Caco-2 (cell line): ENCODE results near the gene KRT13. TPM values are rescaled to one million over a fixed set of nuclear protein-coding genes. Genes with fewer than 3 reads are reported as not detected.
A peak's percentile ranks its signal among the peaks of the same experiment; 100 is the strongest.

ENCODE experiments used
- BruUV-seq: library from RNA; stranded (reverse); fragments of 400-500 nt; replicated peaks from 2 replicates; lab custom pipeline; 2021; lab: Mats Ljungman, UMichigan
- CTCF ChIA-PET: fragments of 300-600 bp; sonication (Branson Sonifier 250); formaldehyde crosslinking; loops from one replicate; lab custom pipeline; 2022; ENCODE audit warnings: antibody characterized with exemption; lab: Charles Lee
- POLR2A ChIA-PET: fragments of 300-600 bp; sonication (Branson Sonifier 250); formaldehyde crosslinking; loops from one replicate; lab custom pipeline; 2022; ENCODE audit warnings: antibody characterized with exemption; lab: Charles Lee
- DNase-seq, 2 experiments: peaks; one replicate each; pipeline versions ENCODE4 v3.0.0 to v3.0.0-alpha.2; 2020 to 2022
- H3K27me3 ChIP-seq: replicated peaks from 2 replicates; pipeline ENCODE4 v1.6.0; 2011; ENCODE audit warnings: low read length; ENCODE audit not compliant: control insufficient read depth, insufficient read depth
- H3K36me3 ChIP-seq: 2 replicates; pipeline ENCODE4 v1.5.1; 2011; ENCODE audit warnings: low read length; ENCODE audit not compliant: control insufficient read depth, insufficient read depth
- H3K4me1 ChIP-seq: fragments of 250-450 bp; sonication (Bioruptor Pico); 2 replicates; pipeline ENCODE4 v1.5.1; 2020; ENCODE audit warnings: mild to moderate bottlenecking
- H3K4me3 ChIP-seq: 2 replicates; pipeline ENCODE4 v1.5.1; 2011; ENCODE audit warnings: low read depth, mild to moderate bottlenecking, control low read depth, low read length
- H3K9me3 ChIP-seq: fragments of 250-450 bp; sonication (Bioruptor Pico); 2 replicates; pipeline ENCODE4 v1.5.1; 2020; ENCODE audit warnings: mild to moderate bottlenecking, moderate library complexity
- H3K27ac Mint-ChIP-seq: one replicate; pipeline ENCODE4 v1.8.0; 2022; ENCODE audit warnings: mixed read lengths; ENCODE audit not compliant: unreplicated experiment
- H3K27me3 Mint-ChIP-seq: one replicate; pipeline ENCODE4 v1.8.0; 2022; ENCODE audit warnings: mixed read lengths; ENCODE audit not compliant: insufficient read depth, unreplicated experiment
- H3K36me3 Mint-ChIP-seq: one replicate; pipeline ENCODE4 v1.8.0; 2022; ENCODE audit warnings: mild to moderate bottlenecking, mixed read lengths; ENCODE audit not compliant: insufficient read depth, unreplicated experiment
- H3K4me1 Mint-ChIP-seq: one replicate; pipeline ENCODE4 v1.8.0; 2022; ENCODE audit warnings: low read depth, mixed read lengths; ENCODE audit not compliant: unreplicated experiment
- H3K4me3 Mint-ChIP-seq: one replicate; pipeline ENCODE4 v1.8.0; 2022; ENCODE audit warnings: mild to moderate bottlenecking, moderate library complexity, mixed read lengths; ENCODE audit not compliant: unreplicated experiment
- H3K9me3 Mint-ChIP-seq: one replicate; pipeline ENCODE4 v1.8.0; 2022; ENCODE audit warnings: mixed read lengths; ENCODE audit not compliant: unreplicated experiment
- CTCF ChIP-seq, 2 experiments: fragments of 200-600 bp in 1 of 2; IDR thresholded peaks; 1 replicate in 1 of 2; 2 replicates in 1 of 2; pipeline versions ENCODE4 v1.5.1 to v1.8.0; 2011 to 2022; ENCODE audit warnings: antibody characterized with exemption in 1 of 2, control low read depth in 1 of 2, inconsistent platforms in 1 of 2, low read depth in 1 of 2, low read length in 1 of 2, mild to moderate bottlenecking in 1 of 2, moderate library complexity in 1 of 2; ENCODE audit not compliant: insufficient read depth in 1 of 2, severe bottlenecking in 1 of 2, unreplicated experiment in 1 of 2
- intact Hi-C: fragments of 100-400 bp; cut with micrococcal nuclease; formaldehyde crosslinking; loops from one replicate; pipeline ENCODE4 v1.10.0; 2022; ENCODE audit not compliant: unreplicated experiment
- total RNA-seq: library from RNA; stranded (reverse); gene quantifications from 2 replicates; pipeline ENCODE4 v1.2.3, GENCODE V29; 2022

Gene KRT13
- total RNA-seq, 1 experiment from 2014 or later: not detected

- Histone ChIP-seq H3K4me3 (no peak overlapping the region), H3K36me3 (peaks cover 15% of the 10 kb centered on the region), H3K27me3 (no peaks in the 10 kb centered on the region), H3K9me3 (no peaks in the 10 kb centered on the region), H3K4me1 (peaks cover 66% of the 10 kb centered on the region)
- Mint-ChIP-seq H3K4me3 (peak overlapping the region; percentile 68), H3K9me3 (no peaks in the 10 kb centered on the region), H3K4me1 (peaks cover 55% of the 10 kb centered on the region), H3K27ac (peak overlapping the region; percentile 97), H3K27me3 (no peaks in the 10 kb centered on the region), H3K36me3 (peaks cover 87% of the 10 kb centered on the region)
- TSS peak; percentile 96 for BruUV-seq
- ChIA-PET POLR2A (interaction anchor here (0.6 to 2.0 kb wide), 11 partner anchors 8 to 704 kb away, joined by 3 to 18 read pairs (median 5); no protein-coding TSS in a partner anchor), CTCF (interaction anchor here (0.6 to 2.9 kb wide), 15 partner anchors 10 to 621 kb away, joined by 3 to 27 read pairs (median 4); no protein-coding TSS in a partner anchor)
- intact Hi-C loops: loop anchor here (1.0 to 10.0 kb wide), 4 partner anchors 16 to 615 kb away; no protein-coding TSS in a partner anchor
- peak; percentile 65 to 87 for DNase-seq
- no peak for TF ChIP-seq CTCF (IDR thresholded peaks at IDR 0.05; ENCODE audit: insufficient read depth in 1 of 2, low read depth in 1 of 2, low read length in 1 of 2, severe bottlenecking in 1 of 2, unreplicated experiment in 1 of 2)
These were observed 17.2 kb upstream of the KRT13 start for GRCh38 chr17:41522301-41523224.

- DNase-seq: peak; percentile 97 to 99
- H3K4me1 ChIP-seq: peaks cover 66% of the 10 kb centered on the region
- Mint-ChIP-seq H3K4me3 (peak overlapping the region; percentile 68), H3K27me3 (no peaks in the 10 kb centered on the region), H3K27ac (peak overlapping the region; percentile 97), H3K36me3 (peaks cover 79% of the 10 kb centered on the region), H3K9me3 (no peaks in the 10 kb centered on the region), H3K4me1 (peaks cover 51% of the 10 kb centered on the region)
- no peak overlapping the region for H3K4me3 ChIP-seq
- no peaks in the 10 kb centered on the region for H3K27me3 ChIP-seq
- no peaks in the 10 kb centered on the region for H3K9me3 ChIP-seq
- no TSS peak for BruUV-seq
- CTCF ChIA-PET: interaction anchor here (0.6 to 2.9 kb wide), 17 partner anchors 11 to 620 kb away, joined by 3 to 27 read pairs (median 4); no protein-coding TSS in a partner anchor
- POLR2A ChIA-PET: interaction anchor here (0.6 to 2.0 kb wide), 11 partner anchors 8 to 703 kb away, joined by 3 to 18 read pairs (median 5); no protein-coding TSS in a partner anchor
- intact Hi-C loops: loop anchor here (1.0 to 10.0 kb wide), 5 partner anchors 15 to 664 kb away; no protein-coding TSS in a partner anchor
- peaks cover 10% of the 10 kb centered on the region for H3K36me3 ChIP-seq
- no peak for TF ChIP-seq CTCF (IDR thresholded peaks at IDR 0.05; ENCODE audit: insufficient read depth in 1 of 2, low read depth in 1 of 2, low read length in 1 of 2, severe bottlenecking in 1 of 2, unreplicated experiment in 1 of 2)
These were observed 16.3 kb upstream of the KRT13 start for GRCh38 chr17:41521574-41522261.
